WTC11 (cell line): Measurements from ENCODE around the gene MEF2D. TPM values are rescaled to one million over a fixed set of nuclear protein-coding genes. Genes with fewer than 3 reads are reported as not detected.

Experiments used
- ATAC-seq: fragments of 200-7000 bp; cut with Tn5 transposase; 2 replicates; pipeline ENCODE4 v1.10.0; 2021; ENCODE audit warnings: mild to moderate bottlenecking, moderate library complexity
- CTCF ChIA-PET: fragments of 300-600 bp; sonication (Branson Sonifier 250); formaldehyde crosslinking; loops from one replicate; lab custom pipeline; 2021; ENCODE audit warnings: antibody characterized with exemption; lab: Charles Lee
- POLR2A ChIA-PET: fragments of 350-600 bp; sonication (Branson Sonifier 250); formaldehyde crosslinking; loops from one replicate; lab custom pipeline; 2021; ENCODE audit warnings: antibody characterized with exemption; lab: Charles Lee
- DNase-seq: peaks from one replicate; pipeline ENCODE4 v3.0.0; 2021; ENCODE audit warnings: low spot score
- H3K27ac Mint-ChIP-seq: 2 replicates; pipeline ENCODE4 v1.8.0; 2021; ENCODE audit warnings: mixed read lengths
- H3K27me3 Mint-ChIP-seq: 2 replicates; pipeline ENCODE4 v1.8.0; 2021; ENCODE audit warnings: low read depth, mild to moderate bottlenecking, moderate library complexity, mixed read lengths
- H3K36me3 Mint-ChIP-seq: 2 replicates; pipeline ENCODE4 v1.8.0; 2021; ENCODE audit warnings: mixed read lengths
- H3K4me1 Mint-ChIP-seq: 2 replicates; pipeline ENCODE4 v1.8.0; 2022; ENCODE audit warnings: mixed read lengths
- H3K4me3 Mint-ChIP-seq: 2 replicates; pipeline ENCODE4 v1.8.0; 2021; ENCODE audit warnings: mild to moderate bottlenecking, moderate library complexity, mixed read lengths
- H3K9me3 Mint-ChIP-seq: 2 replicates; pipeline ENCODE4 v1.8.0; 2021; ENCODE audit warnings: mixed read lengths
- CBFB ChIP-seq: sonication (generic); formaldehyde crosslinking; IDR thresholded peaks from 2 replicates; pipeline ENCODE4 v1.8.1; 2022; ENCODE audit warnings: mild to moderate bottlenecking, low read depth, missing genetic modification reagents
- ELF4 ChIP-seq: sonication (generic); formaldehyde crosslinking; IDR thresholded peaks from 2 replicates; pipeline ENCODE4 v1.8.1; 2022; ENCODE audit warnings: low read depth, mild to moderate bottlenecking, moderate library complexity, missing genetic modification reagents
- FOXJ3 ChIP-seq: sonication (generic); formaldehyde crosslinking; IDR thresholded peaks from 2 replicates; pipeline ENCODE4 v1.9.0; 2021; ENCODE audit warnings: missing genetic modification reagents, mild to moderate bottlenecking, borderline replicate concordance
- GABPB1 ChIP-seq: sonication (generic); formaldehyde crosslinking; IDR thresholded peaks from 2 replicates; pipeline ENCODE4 v1.8.1; 2023; ENCODE audit warnings: mild to moderate bottlenecking, missing genetic modification reagents
- JAZF1 ChIP-seq: fragments of 250-450 bp; sonication (Bioruptor Pico); IDR thresholded peaks from 2 replicates; pipeline ENCODE4 v1.9.0; 2021; ENCODE audit warnings: moderate library complexity, mild to moderate bottlenecking, inconsistent platforms
- MXD4 ChIP-seq: fragments of 250-450 bp; sonication (Bioruptor Pico); IDR thresholded peaks from 2 replicates; pipeline ENCODE4 v1.8.0; 2021; ENCODE audit warnings: mild to moderate bottlenecking, moderate library complexity, borderline replicate concordance
- MYBL2 ChIP-seq: sonication (generic); formaldehyde crosslinking; IDR thresholded peaks from 2 replicates; pipeline ENCODE4 v1.8.1; 2023; ENCODE audit warnings: mild to moderate bottlenecking, moderate library complexity, missing genetic modification reagents
- NFATC4 ChIP-seq: fragments of 250-450 bp; sonication (Bioruptor Pico); IDR thresholded peaks from 2 replicates; pipeline ENCODE4 v1.9.0; 2021; ENCODE audit warnings: mild to moderate bottlenecking
- NFE2L1 ChIP-seq: sonication (generic); formaldehyde crosslinking; IDR thresholded peaks from 2 replicates; pipeline ENCODE4 v1.8.1; 2023; ENCODE audit warnings: missing genetic modification reagents
- RORB ChIP-seq: fragments of 250-450 bp; sonication (Bioruptor Pico); IDR thresholded peaks from 2 replicates; pipeline ENCODE4 v1.9.0; 2021; ENCODE audit warnings: mild to moderate bottlenecking
- SOX15 ChIP-seq: fragments of 250-450 bp; sonication (Bioruptor Pico); IDR thresholded peaks from 2 replicates; pipeline ENCODE4 v1.9.0; 2021; ENCODE audit warnings: mild to moderate bottlenecking
- TCF7 ChIP-seq: sonication (generic); formaldehyde crosslinking; IDR thresholded peaks from 2 replicates; pipeline ENCODE4 v1.8.0; 2022; ENCODE audit warnings: mild to moderate bottlenecking, low read depth, missing genetic modification reagents, moderate library complexity
- TP53 ChIP-seq: sonication (generic); formaldehyde crosslinking; IDR thresholded peaks from 2 replicates; pipeline ENCODE4 v1.8.1; 2023; ENCODE audit warnings: mild to moderate bottlenecking, missing genetic modification reagents
- ZNF232 ChIP-seq: sonication (generic); formaldehyde crosslinking; IDR thresholded peaks from 2 replicates; pipeline ENCODE4 v1.8.0; 2022; ENCODE audit warnings: mild to moderate bottlenecking, missing genetic modification reagents
- ZNF263 ChIP-seq: sonication (generic); formaldehyde crosslinking; IDR thresholded peaks from 2 replicates; pipeline ENCODE4 v1.8.1; 2022; ENCODE audit warnings: low read depth, mild to moderate bottlenecking, moderate library complexity, missing genetic modification reagents
- ZNF317 ChIP-seq: sonication (generic); formaldehyde crosslinking; IDR thresholded peaks from 2 replicates; pipeline ENCODE4 v1.8.1; 2023; ENCODE audit warnings: low read depth, mild to moderate bottlenecking, moderate library complexity, missing genetic modification reagents, borderline replicate concordance
- ZNF423 ChIP-seq: fragments of 250-450 bp; sonication (Bioruptor Pico); IDR thresholded peaks from 2 replicates; pipeline ENCODE4 v2.1.2; 2022; ENCODE audit warnings: mild to moderate bottlenecking, moderate library complexity
- total RNA-seq: library from RNA; stranded (reverse); gene quantifications from 3 replicates; pipeline ENCODE4 v1.2.3, GENCODE V29; 2021
- TF ChIP-seq, protein P1 (sequence below): sonication (generic); formaldehyde crosslinking; conservative IDR thresholded peaks from 2 replicates; pipeline ENCODE4 v1.8.1; 2023; ENCODE audit warnings: mild to moderate bottlenecking, low read depth, missing genetic modification reagents, moderate library complexity
- TF ChIP-seq, protein P2 (sequence below): sonication (generic); formaldehyde crosslinking; IDR thresholded peaks from 2 replicates; pipeline ENCODE4 v1.8.1; 2022; ENCODE audit warnings: low read depth, missing genetic modification reagents, borderline replicate concordance
- TF ChIP-seq, protein P3 (sequence below): sonication (generic); formaldehyde crosslinking; IDR thresholded peaks from 2 replicates; pipeline ENCODE4 v1.8.0; 2022; ENCODE audit warnings: mild to moderate bottlenecking, missing genetic modification reagents
- TF ChIP-seq, protein P4 (sequence below): fragments of 200-600 bp; IDR thresholded peaks from 2 replicates; pipeline ENCODE4 v1.8.0; 2022; ENCODE audit warnings: antibody characterized with exemption
- TF ChIP-seq, protein P5 (sequence below): sonication (generic); formaldehyde crosslinking; IDR thresholded peaks from 2 replicates; pipeline ENCODE4 v1.8.1; 2022; ENCODE audit warnings: low read depth, mild to moderate bottlenecking, moderate library complexity, missing genetic modification reagents, borderline replicate concordance
- TF ChIP-seq, protein P6 (sequence below): fragments of 250-450 bp; sonication (Bioruptor Pico); IDR thresholded peaks from 2 replicates; pipeline ENCODE4 v1.9.0; 2021; ENCODE audit warnings: moderate library complexity, mild to moderate bottlenecking, inconsistent platforms, borderline replicate concordance
- TF ChIP-seq, protein P7 (sequence below): sonication (generic); formaldehyde crosslinking; IDR thresholded peaks from 2 replicates; pipeline ENCODE4 v1.8.0; 2022; ENCODE audit warnings: missing genetic modification reagents

The MEF2D gene
- total RNA-seq, 1 experiment from 2014 or later: 24.1 TPM

DNA sequence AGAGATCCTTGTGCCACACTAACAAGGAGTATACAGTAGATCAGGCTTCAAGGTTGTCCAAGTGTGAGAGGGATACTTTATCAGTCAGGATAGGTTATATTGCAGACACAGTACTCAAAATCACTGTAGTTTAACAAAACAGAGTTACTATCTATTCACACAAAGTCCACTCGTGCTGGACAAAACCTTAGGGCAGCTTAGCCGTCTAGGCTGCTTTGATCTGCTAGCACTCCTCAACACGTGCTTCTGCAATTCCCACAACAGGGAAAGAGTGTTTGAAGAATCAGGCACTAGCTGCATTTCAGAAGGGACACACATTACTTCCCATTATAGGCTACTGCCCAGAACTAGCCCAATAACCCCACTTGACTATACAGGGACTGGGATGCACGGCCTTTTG is 39.5 kb downstream of the MEF2D start:
- POLR2A ChIA-PET: interaction anchor here (1.8 kb wide), 1 partner anchor 40 kb away, joined by 6 read pairs; the partner anchor contains the start of gene MEF2D
- Mint-ChIP-seq H3K27me3 (no peaks in the 10 kb centered on the region), H3K9me3 (no peaks in the 10 kb centered on the region), H3K27ac (no peak overlapping the region), H3K4me1 (peaks cover 38% of the 10 kb centered on the region), H3K4me3 (no peak overlapping the region)
- CTCF ChIA-PET: interaction anchor here (1.1 to 5.9 kb wide), 4 partner anchors 16 to 39 kb away, joined by 3 to 61 read pairs (median 24); partner anchors contain the start of gene MEF2D
- ATAC-seq: no peak
- TF ChIP-seq MYBL2 (CRISPR knock-in tag) (no peak), NFATC4 (CRISPR knock-in tag) (no peak), MXD4 (CRISPR knock-in tag) (no peak), TP53 (CRISPR knock-in tag) (no peak), JAZF1 (CRISPR knock-in tag) (no peak), NFE2L1 (CRISPR knock-in tag) (no peak), TCF7 (no peak), RORB (CRISPR knock-in tag) (no peak), ELF4 (CRISPR knock-in tag) (no peak), ZNF232 (CRISPR knock-in tag) (no peak), ZNF263 (no peak), GABPB1 (CRISPR knock-in tag) (no peak), SOX15 (CRISPR knock-in tag) (no peak)
- TF ChIP-seq, protein P1, sequence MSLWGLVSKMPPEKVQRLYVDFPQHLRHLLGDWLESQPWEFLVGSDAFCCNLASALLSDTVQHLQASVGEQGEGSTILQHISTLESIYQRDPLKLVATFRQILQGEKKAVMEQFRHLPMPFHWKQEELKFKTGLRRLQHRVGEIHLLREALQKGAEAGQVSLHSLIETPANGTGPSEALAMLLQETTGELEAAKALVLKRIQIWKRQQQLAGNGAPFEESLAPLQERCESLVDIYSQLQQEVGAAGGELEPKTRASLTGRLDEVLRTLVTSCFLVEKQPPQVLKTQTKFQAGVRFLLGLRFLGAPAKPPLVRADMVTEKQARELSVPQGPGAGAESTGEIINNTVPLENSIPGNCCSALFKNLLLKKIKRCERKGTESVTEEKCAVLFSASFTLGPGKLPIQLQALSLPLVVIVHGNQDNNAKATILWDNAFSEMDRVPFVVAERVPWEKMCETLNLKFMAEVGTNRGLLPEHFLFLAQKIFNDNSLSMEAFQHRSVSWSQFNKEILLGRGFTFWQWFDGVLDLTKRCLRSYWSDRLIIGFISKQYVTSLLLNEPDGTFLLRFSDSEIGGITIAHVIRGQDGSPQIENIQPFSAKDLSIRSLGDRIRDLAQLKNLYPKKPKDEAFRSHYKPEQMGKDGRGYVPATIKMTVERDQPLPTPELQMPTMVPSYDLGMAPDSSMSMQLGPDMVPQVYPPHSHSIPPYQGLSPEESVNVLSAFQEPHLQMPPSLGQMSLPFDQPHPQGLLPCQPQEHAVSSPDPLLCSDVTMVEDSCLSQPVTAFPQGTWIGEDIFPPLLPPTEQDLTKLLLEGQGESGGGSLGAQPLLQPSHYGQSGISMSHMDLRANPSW (CRISPR knock-in tag): no peak
- TF ChIP-seq, protein P2, sequence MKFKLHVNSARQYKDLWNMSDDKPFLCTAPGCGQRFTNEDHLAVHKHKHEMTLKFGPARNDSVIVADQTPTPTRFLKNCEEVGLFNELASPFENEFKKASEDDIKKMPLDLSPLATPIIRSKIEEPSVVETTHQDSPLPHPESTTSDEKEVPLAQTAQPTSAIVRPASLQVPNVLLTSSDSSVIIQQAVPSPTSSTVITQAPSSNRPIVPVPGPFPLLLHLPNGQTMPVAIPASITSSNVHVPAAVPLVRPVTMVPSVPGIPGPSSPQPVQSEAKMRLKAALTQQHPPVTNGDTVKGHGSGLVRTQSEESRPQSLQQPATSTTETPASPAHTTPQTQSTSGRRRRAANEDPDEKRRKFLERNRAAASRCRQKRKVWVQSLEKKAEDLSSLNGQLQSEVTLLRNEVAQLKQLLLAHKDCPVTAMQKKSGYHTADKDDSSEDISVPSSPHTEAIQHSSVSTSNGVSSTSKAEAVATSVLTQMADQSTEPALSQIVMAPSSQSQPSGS (CRISPR knock-in tag): no peak
- TF ChIP-seq, protein P3, sequence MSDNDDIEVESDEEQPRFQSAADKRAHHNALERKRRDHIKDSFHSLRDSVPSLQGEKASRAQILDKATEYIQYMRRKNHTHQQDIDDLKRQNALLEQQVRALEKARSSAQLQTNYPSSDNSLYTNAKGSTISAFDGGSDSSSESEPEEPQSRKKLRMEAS (CRISPR knock-in tag): no peak
- TF ChIP-seq, protein P4, sequence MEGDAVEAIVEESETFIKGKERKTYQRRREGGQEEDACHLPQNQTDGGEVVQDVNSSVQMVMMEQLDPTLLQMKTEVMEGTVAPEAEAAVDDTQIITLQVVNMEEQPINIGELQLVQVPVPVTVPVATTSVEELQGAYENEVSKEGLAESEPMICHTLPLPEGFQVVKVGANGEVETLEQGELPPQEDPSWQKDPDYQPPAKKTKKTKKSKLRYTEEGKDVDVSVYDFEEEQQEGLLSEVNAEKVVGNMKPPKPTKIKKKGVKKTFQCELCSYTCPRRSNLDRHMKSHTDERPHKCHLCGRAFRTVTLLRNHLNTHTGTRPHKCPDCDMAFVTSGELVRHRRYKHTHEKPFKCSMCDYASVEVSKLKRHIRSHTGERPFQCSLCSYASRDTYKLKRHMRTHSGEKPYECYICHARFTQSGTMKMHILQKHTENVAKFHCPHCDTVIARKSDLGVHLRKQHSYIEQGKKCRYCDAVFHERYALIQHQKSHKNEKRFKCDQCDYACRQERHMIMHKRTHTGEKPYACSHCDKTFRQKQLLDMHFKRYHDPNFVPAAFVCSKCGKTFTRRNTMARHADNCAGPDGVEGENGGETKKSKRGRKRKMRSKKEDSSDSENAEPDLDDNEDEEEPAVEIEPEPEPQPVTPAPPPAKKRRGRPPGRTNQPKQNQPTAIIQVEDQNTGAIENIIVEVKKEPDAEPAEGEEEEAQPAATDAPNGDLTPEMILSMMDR: no peak
- TF ChIP-seq, all 79 proteins: peak for 0
- no peak for DNase-seq
- no peaks in the 10 kb centered on the region for H3K36me3 Mint-ChIP-seq

DNA sequence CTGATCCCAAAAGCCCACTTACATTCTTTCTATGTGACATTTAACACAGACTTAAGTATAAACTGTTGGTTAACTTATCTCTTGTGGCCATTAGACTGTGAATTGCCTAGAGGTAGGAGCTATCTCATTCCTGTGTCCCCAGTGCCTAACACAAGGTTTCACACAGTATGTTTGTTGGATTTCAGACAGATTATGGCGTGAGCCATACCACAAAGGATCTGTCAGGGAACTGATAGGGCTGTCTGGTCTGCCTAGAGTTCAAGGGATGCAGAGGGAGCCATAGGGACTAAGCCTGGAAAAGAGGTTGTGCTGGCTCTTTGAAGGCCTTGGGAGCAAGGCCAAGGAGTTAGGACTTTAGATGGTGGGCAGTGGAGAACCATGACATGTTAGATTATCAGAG is 40.0 kb downstream of the MEF2D start:
- Mint-ChIP-seq H3K27me3 (no peaks in the 10 kb centered on the region), H3K4me1 (peaks cover 36% of the 10 kb centered on the region), H3K27ac (no peak overlapping the region), H3K4me3 (no peak overlapping the region), H3K9me3 (no peaks in the 10 kb centered on the region), H3K36me3 (no peaks in the 10 kb centered on the region)
- ChIA-PET POLR2A (interaction anchor here (1.8 kb wide), 1 partner anchor 41 kb away, joined by 6 read pairs; the partner anchor contains the start of gene MEF2D), CTCF (interaction anchor here (1.4 to 5.9 kb wide), 4 partner anchors 15 to 104 kb away, joined by 4 to 61 read pairs (median 24); no protein-coding TSS in a partner anchor)
- ATAC-seq (no peak), DNase-seq (no peak)
- TF ChIP-seq ZNF317 (no peak), ZNF263 (no peak), FOXJ3 (CRISPR knock-in tag) (no peak), ZNF423 (CRISPR knock-in tag) (no peak), CBFB (CRISPR knock-in tag) (no peak)
- TF ChIP-seq, protein P5, sequence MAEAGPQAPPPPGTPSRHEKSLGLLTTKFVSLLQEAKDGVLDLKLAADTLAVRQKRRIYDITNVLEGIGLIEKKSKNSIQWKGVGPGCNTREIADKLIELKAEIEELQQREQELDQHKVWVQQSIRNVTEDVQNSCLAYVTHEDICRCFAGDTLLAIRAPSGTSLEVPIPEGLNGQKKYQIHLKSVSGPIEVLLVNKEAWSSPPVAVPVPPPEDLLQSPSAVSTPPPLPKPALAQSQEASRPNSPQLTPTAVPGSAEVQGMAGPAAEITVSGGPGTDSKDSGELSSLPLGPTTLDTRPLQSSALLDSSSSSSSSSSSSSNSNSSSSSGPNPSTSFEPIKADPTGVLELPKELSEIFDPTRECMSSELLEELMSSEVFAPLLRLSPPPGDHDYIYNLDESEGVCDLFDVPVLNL (CRISPR knock-in tag): no peak
- TF ChIP-seq, protein P6, sequence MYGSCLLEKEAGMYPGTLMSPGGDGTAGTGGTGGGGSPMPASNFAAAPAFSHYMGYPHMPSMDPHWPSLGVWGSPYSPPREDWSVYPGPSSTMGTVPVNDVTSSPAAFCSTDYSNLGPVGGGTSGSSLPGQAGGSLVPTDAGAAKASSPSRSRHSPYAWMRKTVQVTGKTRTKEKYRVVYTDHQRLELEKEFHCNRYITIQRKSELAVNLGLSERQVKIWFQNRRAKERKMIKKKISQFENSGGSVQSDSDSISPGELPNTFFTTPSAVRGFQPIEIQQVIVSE: no peak
- TF ChIP-seq, protein P7, sequence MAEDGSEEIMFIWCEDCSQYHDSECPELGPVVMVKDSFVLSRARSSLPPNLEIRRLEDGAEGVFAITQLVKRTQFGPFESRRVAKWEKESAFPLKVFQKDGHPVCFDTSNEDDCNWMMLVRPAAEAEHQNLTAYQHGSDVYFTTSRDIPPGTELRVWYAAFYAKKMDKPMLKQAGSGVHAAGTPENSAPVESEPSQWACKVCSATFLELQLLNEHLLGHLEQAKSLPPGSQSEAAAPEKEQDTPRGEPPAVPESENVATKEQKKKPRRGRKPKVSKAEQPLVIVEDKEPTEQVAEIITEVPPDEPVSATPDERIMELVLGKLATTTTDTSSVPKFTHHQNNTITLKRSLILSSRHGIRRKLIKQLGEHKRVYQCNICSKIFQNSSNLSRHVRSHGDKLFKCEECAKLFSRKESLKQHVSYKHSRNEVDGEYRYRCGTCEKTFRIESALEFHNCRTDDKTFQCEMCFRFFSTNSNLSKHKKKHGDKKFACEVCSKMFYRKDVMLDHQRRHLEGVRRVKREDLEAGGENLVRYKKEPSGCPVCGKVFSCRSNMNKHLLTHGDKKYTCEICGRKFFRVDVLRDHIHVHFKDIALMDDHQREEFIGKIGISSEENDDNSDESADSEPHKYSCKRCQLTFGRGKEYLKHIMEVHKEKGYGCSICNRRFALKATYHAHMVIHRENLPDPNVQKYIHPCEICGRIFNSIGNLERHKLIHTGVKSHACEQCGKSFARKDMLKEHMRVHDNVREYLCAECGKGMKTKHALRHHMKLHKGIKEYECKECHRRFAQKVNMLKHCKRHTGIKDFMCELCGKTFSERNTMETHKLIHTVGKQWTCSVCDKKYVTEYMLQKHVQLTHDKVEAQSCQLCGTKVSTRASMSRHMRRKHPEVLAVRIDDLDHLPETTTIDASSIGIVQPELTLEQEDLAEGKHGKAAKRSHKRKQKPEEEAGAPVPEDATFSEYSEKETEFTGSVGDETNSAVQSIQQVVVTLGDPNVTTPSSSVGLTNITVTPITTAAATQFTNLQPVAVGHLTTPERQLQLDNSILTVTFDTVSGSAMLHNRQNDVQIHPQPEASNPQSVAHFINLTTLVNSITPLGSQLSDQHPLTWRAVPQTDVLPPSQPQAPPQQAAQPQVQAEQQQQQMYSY: no peak
